H1 (cell line): ENCODE data around the gene ENTPD2. TPM values are rescaled to one million over a fixed set of nuclear protein-coding genes. Genes with fewer than 3 reads are reported as not detected.

Experiments used
- CTCF ChIA-PET: fragments of 300-600 bp; sonication (Branson Sonifier 250); formaldehyde crosslinking; loops from one replicate; lab custom pipeline; 2021; ENCODE audit not compliant: partially characterized antibody; lab: Charles Lee
- POLR2A ChIA-PET: fragments of 300-600 bp; sonication (Branson Sonifier 250); formaldehyde crosslinking; loops from one replicate; lab custom pipeline; 2021; ENCODE audit warnings: inconsistent platforms; ENCODE audit not compliant: partially characterized antibody; lab: Charles Lee
- DNase-seq, 2 experiments: peaks; one replicate each; pipeline versions ENCODE4 v3.0.0 to v3.0.0-alpha.2; 2010 to 2022; ENCODE audit warnings: low spot score in 2 of 2, low read depth in 1 of 2, mixed read lengths in 1 of 2
- FAIRE-seq: peaks from 2 replicates; lab custom pipeline; 2011; peaks lifted over from hg19 to GRCh38; lab: Jason Lieb, UNC
- H2AFZ ChIP-seq: 2 replicates; pipeline ENCODE4 v1.8.1; 2012; ENCODE audit warnings: low read length, inconsistent platforms
- H2AK5ac ChIP-seq: 2 replicates; pipeline ENCODE4 v1.6.1; 2013; ENCODE audit warnings: low read depth, low read length
- H2BK120ac ChIP-seq: replicated peaks from 2 replicates; pipeline ENCODE3; 2013; ENCODE audit warnings: low read depth, low read length, inconsistent platforms
- H2BK12ac ChIP-seq: 2 replicates; pipeline ENCODE4 v1.6.1; 2013; ENCODE audit warnings: low read depth, low read length
- H2BK15ac ChIP-seq: 2 replicates; pipeline ENCODE4 v1.6.1; 2013; ENCODE audit warnings: low read length
- H2BK20ac ChIP-seq: 2 replicates; pipeline ENCODE4 v1.6.1; 2013; ENCODE audit warnings: low read length
- H2BK5ac ChIP-seq: 2 replicates; pipeline ENCODE4 v1.6.1; 2013; ENCODE audit warnings: low read depth, low read length
- H3K14ac ChIP-seq: 2 replicates; pipeline ENCODE4 v1.6.1; 2013; ENCODE audit warnings: inconsistent platforms; ENCODE audit not compliant: insufficient read length
- H3K18ac ChIP-seq: 2 replicates; pipeline ENCODE4 v1.6.1; 2013; ENCODE audit warnings: low read length; ENCODE audit errors: extremely low read depth
- H3K23ac ChIP-seq: 2 replicates; pipeline ENCODE4 v1.6.1; 2013; ENCODE audit warnings: inconsistent platforms; ENCODE audit not compliant: insufficient read length
- H3K23me2 ChIP-seq: 2 replicates; pipeline ENCODE4 v1.6.1; 2013; ENCODE audit warnings: low read depth, low read length
- H3K27ac ChIP-seq: 2 replicates; pipeline ENCODE4 v1.6.1; 2011; ENCODE audit warnings: low read depth, low read length, inconsistent platforms
- H3K27me3 ChIP-seq, 4 experiments: replicated peaks in 1 of 4; 1 replicate in 1 of 4; 2 replicates in 3 of 4; pipeline versions ENCODE4 v1.6.1 to v1.8.1; 2011 to 2013; ENCODE audit warnings: low read length in 3 of 4, mild to moderate bottlenecking in 3 of 4, inconsistent platforms in 2 of 4, mixed read lengths in 2 of 4, moderate library complexity in 1 of 4; ENCODE audit not compliant: control insufficient read depth in 3 of 4, insufficient read depth in 3 of 4; ENCODE audit errors: extremely low read depth in 1 of 4
- H3K36me3 ChIP-seq, 4 experiments: 2 replicates each; pipeline versions ENCODE4 v1.6.1 to v1.8.1; 2011 to 2013; ENCODE audit warnings: mild to moderate bottlenecking in 4 of 4, low read length in 3 of 4, moderate library complexity in 2 of 4, control low read depth in 1 of 4, inconsistent platforms in 1 of 4; ENCODE audit not compliant: insufficient read depth in 4 of 4, control insufficient read depth in 2 of 4
- H3K4ac ChIP-seq: replicated peaks from 2 replicates; pipeline ENCODE3; 2013; ENCODE audit warnings: low read length, low read depth, mixed read lengths, inconsistent platforms; ENCODE audit not compliant: insufficient read length
- H3K4me1 ChIP-seq, 4 experiments: replicated peaks in 1 of 4; 1 replicate in 1 of 4; 2 replicates in 3 of 4; pipeline versions ENCODE4 v1.6.1 to v1.8.1; 2011 to 2013; ENCODE audit warnings: low read length in 3 of 4, inconsistent platforms in 2 of 4, mixed read lengths in 1 of 4; ENCODE audit not compliant: insufficient read depth in 4 of 4, control insufficient read depth in 3 of 4
- H3K4me2 ChIP-seq, 2 experiments: 2 replicates each; pipeline versions ENCODE4 v1.6.1 to v1.8.1; 2011 to 2013; ENCODE audit warnings: low read depth in 2 of 2, low read length in 2 of 2, control low read depth in 1 of 2, inconsistent platforms in 1 of 2, mild to moderate bottlenecking in 1 of 2; ENCODE audit not compliant: insufficient read depth in 1 of 2
- H3K4me3 ChIP-seq, 4 experiments: fragments of 200-600, 300-600 bp in 1 of 4; sonication (generic), shearing (Covaris generic), sonication (Bioruptor Twin) in 1 of 4; 2 replicates each; pipeline versions ENCODE4 v1.5.1 to v1.8.1; 2011 to 2016; ENCODE audit warnings: low read length in 4 of 4, low read depth in 3 of 4, control low read depth in 2 of 4, inconsistent platforms in 2 of 4, mild to moderate bottlenecking in 2 of 4, mixed read lengths in 1 of 4, moderate library complexity in 1 of 4; ENCODE audit not compliant: insufficient read depth in 2 of 4; ENCODE audit errors: extremely low read depth in 1 of 4
- H3K56ac ChIP-seq: replicated peaks from 2 replicates; pipeline ENCODE3; 2013; ENCODE audit warnings: low read depth, mild to moderate bottlenecking, mixed read lengths, low read length, inconsistent platforms; ENCODE audit not compliant: insufficient read length
- H3K79me1 ChIP-seq: 2 replicates; pipeline ENCODE4 v1.6.1; 2013; ENCODE audit warnings: low read depth, low read length, control low read depth
- H3K79me2 ChIP-seq, 2 experiments: 2 replicates each; pipeline versions ENCODE4 v1.6.1 to v1.8.1; 2012 to 2013; ENCODE audit warnings: low read length in 2 of 2, mild to moderate bottlenecking in 2 of 2, inconsistent platforms in 1 of 2; ENCODE audit not compliant: insufficient read depth in 2 of 2, control insufficient read depth in 1 of 2
- H3K9ac ChIP-seq, 4 experiments: replicated peaks in 1 of 4; 1 replicate in 1 of 4; 2 replicates in 3 of 4; pipeline versions ENCODE4 v1.6.1 to v1.8.1; 2011 to 2013; ENCODE audit warnings: low read depth in 3 of 4, low read length in 3 of 4, control low read depth in 2 of 4, mild to moderate bottlenecking in 2 of 4, moderate library complexity in 2 of 4, inconsistent platforms in 1 of 4; ENCODE audit errors: extremely low read depth in 1 of 4
- H3K9me3 ChIP-seq, 2 experiments: 2 replicates each; pipeline versions ENCODE4 v1.6.1 to v1.8.1; 2012 to 2013; ENCODE audit warnings: mild to moderate bottlenecking in 2 of 2, moderate library complexity in 2 of 2, control low read depth in 1 of 2, inconsistent platforms in 1 of 2, low read depth in 1 of 2, low read length in 1 of 2, mixed read lengths in 1 of 2; ENCODE audit not compliant: insufficient read depth in 2 of 2
- H4K20me1 ChIP-seq, 2 experiments: replicated peaks in 1 of 2; 2 replicates each; pipeline versions ENCODE3 to v1.8.1; 2011 to 2013; ENCODE audit warnings: inconsistent platforms in 2 of 2, low read length in 2 of 2, mild to moderate bottlenecking in 1 of 2; ENCODE audit not compliant: insufficient read depth in 2 of 2, control insufficient read depth in 1 of 2
- H4K5ac ChIP-seq: 2 replicates; pipeline ENCODE4 v1.6.1; 2013; ENCODE audit warnings: low read length, low read depth, mixed read lengths, inconsistent platforms; ENCODE audit not compliant: insufficient read length
- H4K8ac ChIP-seq: 2 replicates; pipeline ENCODE4 v1.8.0; 2013; ENCODE audit warnings: mild to moderate bottlenecking, moderate library complexity, low read length, inconsistent platforms; ENCODE audit not compliant: insufficient read depth; ENCODE audit errors: extremely low read depth
- H4K91ac ChIP-seq: replicated peaks from 2 replicates; pipeline ENCODE3; 2013; ENCODE audit warnings: low read length, mixed read lengths, inconsistent platforms; ENCODE audit not compliant: insufficient read length
- BCL11A ChIP-seq, 2 experiments: IDR thresholded peaks; one replicate each; pipeline ENCODE4 v1.6.1; 2011; ENCODE audit warnings: low read depth in 2 of 2, low read length in 2 of 2, mild to moderate bottlenecking in 2 of 2
- CEBPB ChIP-seq: IDR thresholded peaks from 2 replicates; pipeline ENCODE4 v1.6.1; 2012; ENCODE audit warnings: low read depth, low read length
- EGR1 ChIP-seq: IDR thresholded peaks from 2 replicates; pipeline ENCODE4 v1.6.1; 2011; ENCODE audit warnings: low read depth, low read length, borderline replicate concordance
- KDM4A ChIP-seq: IDR thresholded peaks from one replicate; pipeline ENCODE4 v1.7.1; 2012; ENCODE audit warnings: low read depth, mild to moderate bottlenecking, moderate library complexity, low read length, inconsistent platforms; ENCODE audit not compliant: severe bottlenecking
- PHF8 ChIP-seq: fragments of 200-600 bp; sonication (generic); conservative IDR thresholded peaks from 2 replicates; pipeline ENCODE4 v1.7.1; 2012; ENCODE audit warnings: low read depth, mild to moderate bottlenecking, inconsistent platforms, low read length, moderate library complexity
- POLR2A ChIP-seq, 2 experiments: IDR thresholded peaks; 1 replicate in 1 of 2; 2 replicates in 1 of 2; pipeline ENCODE4 v1.6.1; 2011; ENCODE audit warnings: low read depth in 2 of 2, low read length in 2 of 2, mild to moderate bottlenecking in 2 of 2; ENCODE audit errors: control extremely low read depth in 1 of 2
- SRF ChIP-seq: IDR thresholded peaks from 2 replicates; pipeline ENCODE4 v1.6.1; 2011; ENCODE audit warnings: mild to moderate bottlenecking, low read depth, low read length, moderate library complexity
- TCF12 ChIP-seq: IDR thresholded peaks from 2 replicates; pipeline ENCODE4 v1.6.1; 2011; ENCODE audit warnings: low read depth, mild to moderate bottlenecking, low read length
- WGBS, 2 experiments: shearing (Covaris generic) in 1 of 2; methylation state at CpG; one replicate each; pipeline versions ENCODE4 v1.1.6 to v1.1.7; 2013 to 2015; ENCODE audit warnings: low lambda C conversion rate in 2 of 2, mixed read lengths in 2 of 2, inconsistent platforms in 1 of 2, low coverage in 1 of 2, missing lambda C conversion rate in 1 of 2; ENCODE audit not compliant: insufficient replicate concordance in 2 of 2, insufficient coverage in 1 of 2, insufficient read length in 1 of 2; ENCODE audit errors: extremely low coverage in 1 of 2, missing lambda C conversion rate in 1 of 2; 5-methylcytosine and 5-hydroxymethylcytosine counted together
- polyA plus RNA-seq, 7 experiments: library from polyadenylated mRNA; depleted of rRNA in 3 of 7; stranded (reverse) in 5 of 7; unstranded in 2 of 7; fragments of >200 nt in 5 of 7; fragments of 200-250 nt in 2 of 7; gene quantifications; 1 replicate in 5 of 7; 2 replicates in 1 of 7; 4 replicates in 1 of 7; pipeline versions ENCODE4 v1.2.1 to v1.2.3, GENCODE V29; 2011 to 2013; ENCODE audit warnings: missing spikeins in 2 of 7, mixed read lengths in 2 of 7
- total RNA-seq: library from RNA; stranded (reverse); fragmentation: NEBNext Ultra II Directional; extraction: Animal tissue kit (Norgen Biotek cat#: 25700); gene quantifications from 2 replicates; pipeline ENCODE4 v1.2.1, GENCODE V29; 2021
- TF ChIP-seq, protein P1 (sequence below): IDR thresholded peaks from 2 replicates; pipeline ENCODE4 v1.6.1; 2011; ENCODE audit warnings: low read depth, mild to moderate bottlenecking, low read length; ENCODE audit not compliant: insufficient read depth
- TF ChIP-seq, protein P2 (sequence below): IDR thresholded peaks from 2 replicates; pipeline ENCODE4 v1.6.1; 2012; ENCODE audit warnings: inconsistent platforms

Gene ENTPD2
- total and polyA plus RNA-seq, 2 of the 8 experiments (the other 6 are each of a cell fraction or from before 2014, with no cell fraction given), result 0.65 to 3.8 TPM

DNA sequence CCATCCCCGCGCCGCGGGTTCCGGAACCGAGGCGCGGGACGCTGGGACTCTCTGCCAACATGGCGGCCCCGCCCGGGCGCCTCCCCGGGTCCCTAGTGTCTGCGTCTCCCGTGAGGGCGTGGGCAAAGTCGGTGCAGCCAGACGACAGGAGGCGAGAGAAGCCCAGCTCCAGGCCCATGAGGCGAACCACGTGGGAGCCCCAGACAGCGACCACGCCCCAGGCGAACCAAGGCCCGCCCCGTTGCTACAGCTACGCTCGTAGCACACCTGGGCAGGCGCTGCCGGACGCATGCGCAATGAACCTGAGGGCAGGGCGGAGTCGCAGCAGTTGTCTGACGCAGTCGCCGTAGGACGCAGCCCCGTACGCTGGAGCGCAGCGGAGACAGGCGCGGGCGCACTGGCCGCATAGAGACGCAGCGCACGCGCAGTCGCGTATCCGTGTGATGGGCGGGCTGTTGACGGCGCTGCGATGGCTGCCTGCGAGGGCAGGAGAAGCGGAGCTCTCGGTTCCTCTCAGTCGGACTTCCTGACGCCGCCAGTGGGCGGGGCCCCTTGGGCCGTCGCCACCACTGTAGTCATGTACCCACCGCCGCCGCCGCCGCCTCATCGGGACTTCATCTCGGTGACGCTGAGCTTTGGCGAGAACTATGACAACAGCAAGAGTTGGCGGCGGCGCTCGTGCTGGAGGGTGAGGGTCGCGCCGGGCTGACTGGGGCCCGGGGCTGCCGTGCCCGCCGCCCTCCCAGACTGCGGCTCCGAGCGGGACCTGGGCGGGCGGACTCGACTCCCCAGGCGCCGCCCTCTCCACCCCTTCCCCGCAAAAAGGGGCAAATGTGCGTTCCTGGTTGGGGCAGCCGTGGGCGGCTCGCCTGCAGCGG is 32.9 kb upstream of the ENTPD2 start, which contains the start of gene MAN1B1:
Gene MAN1B1, plus strand, starts transcription at position 455 of the 878 bp plus-strand sequence. Its CDS starts 15 bp downstream, at position 470.
- no peaks in the 10 kb centered on the region for H3K79me1 ChIP-seq
- no peak within 1 kb of the TSS for H3K56ac ChIP-seq
- peak within 1 kb of the TSS; percentile 10 for H4K5ac ChIP-seq
- H3K4me2 ChIP-seq, result peak within 1 kb of the TSS; percentile 83 to 94
- no peaks in the 10 kb centered on the region for H4K20me1 ChIP-seq
- peak within 1 kb of the TSS; percentile 87 for H4K8ac ChIP-seq
- no peak for FAIRE-seq
- H3K79me2 ChIP-seq, result no peaks in the 10 kb centered on the region
- H3K27me3 ChIP-seq, result peaks cover 0 to 11% (median 3%) of the 10 kb centered on the region in 4 experiments; a peak in 5 of 7 replicates
- H3K23me2 ChIP-seq, result peaks cover 12% of the 10 kb centered on the region; the same call in 1 of the 2 replicates
- H3K23ac ChIP-seq, result no peak within 1 kb of the TSS
- H4K91ac ChIP-seq, result peak within 1 kb of the TSS; percentile 18
- H2AK5ac ChIP-seq, result no peak within 1 kb of the TSS
- no peak within 1 kb of the TSS; the same call in 1 of the 2 replicates for H2BK12ac ChIP-seq
- no peak within 1 kb of the TSS for H3K27ac ChIP-seq
- H2BK20ac ChIP-seq, result no peak within 1 kb of the TSS
- H3K4me3 ChIP-seq, result peak within 1 kb of the TSS; percentile 55 to 81 (median 71)
- H3K18ac ChIP-seq, result peak within 1 kb of the TSS; percentile 48; the same call in 1 of the 2 replicates
- no peaks in the 10 kb centered on the region; a peak in 1 of 8 replicates for H3K36me3 ChIP-seq
- WGBS, 2 experiments, result 1% methylated on average over 84 of the region's 101 CpGs; no CpG with 5 or more reads in 1 of the 2 experiments
- H3K9ac ChIP-seq, result peak within 1 kb of the TSS; percentile 40 to 54 (median 49); a peak in 5 of 7 replicates
- CTCF ChIA-PET, result interaction anchor here (0.7 to 7.8 kb wide), 7 partner anchors 19 to 62 kb away, joined by 3 to 80 read pairs (median 5); partner anchors contain the start of gene SAPCD2
- 0 out of 2 replicates have a peak within 1 kb of the TSS, but pooled peaks have one; percentile 60 for H2BK5ac ChIP-seq
- H2BK15ac ChIP-seq, result no peak within 1 kb of the TSS
- no peak within 1 kb of the TSS for H3K4ac ChIP-seq
- H3K9me3 ChIP-seq, result no peaks in the 10 kb centered on the region
- H2BK120ac ChIP-seq, result no peak within 1 kb of the TSS
- DNase-seq, result peak; percentile 97 to 99
- H3K4me1 ChIP-seq, result peaks cover 0 to 10% (median 4%) of the 10 kb centered on the region in 4 experiments; a peak in 4 of 7 replicates
- no peak within 1 kb of the TSS; the same call in 1 of the 2 replicates for H2AFZ ChIP-seq
- POLR2A ChIA-PET, result interaction anchor here (0.8 to 1.8 kb wide), 12 partner anchors 9 to 154 kb away, joined by 3 to 9 read pairs (median 4); partner anchors contain the start of genes NPDC1, SAPCD2, TPRN and TUBB4B
- no peak within 1 kb of the TSS for H3K14ac ChIP-seq
- TF ChIP-seq SRF, result no peak
- TF ChIP-seq, protein P1, sequence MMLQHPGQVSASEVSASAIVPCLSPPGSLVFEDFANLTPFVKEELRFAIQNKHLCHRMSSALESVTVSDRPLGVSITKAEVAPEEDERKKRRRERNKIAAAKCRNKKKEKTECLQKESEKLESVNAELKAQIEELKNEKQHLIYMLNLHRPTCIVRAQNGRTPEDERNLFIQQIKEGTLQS, result peak; percentile 58
- no peak for TF ChIP-seq TCF12
- TF ChIP-seq CEBPB, result no peak
- no peak for TF ChIP-seq BCL11A (IDR thresholded peaks at IDR 0.05; ENCODE audit: low read depth in 2 of 2, low read length in 2 of 2)
- peak; percentile 73 for TF ChIP-seq KDM4A
- peak; percentile 46 for TF ChIP-seq PHF8
- TF ChIP-seq POLR2A (IDR thresholded peaks at IDR 0.05; ENCODE audit: control extremely low read depth in 1 of 2, low read depth in 2 of 2, low read length in 2 of 2), result peak in 1 of 2 experiments; percentile 73; a peak in 1 of 3 replicates
- TF ChIP-seq, protein P2, sequence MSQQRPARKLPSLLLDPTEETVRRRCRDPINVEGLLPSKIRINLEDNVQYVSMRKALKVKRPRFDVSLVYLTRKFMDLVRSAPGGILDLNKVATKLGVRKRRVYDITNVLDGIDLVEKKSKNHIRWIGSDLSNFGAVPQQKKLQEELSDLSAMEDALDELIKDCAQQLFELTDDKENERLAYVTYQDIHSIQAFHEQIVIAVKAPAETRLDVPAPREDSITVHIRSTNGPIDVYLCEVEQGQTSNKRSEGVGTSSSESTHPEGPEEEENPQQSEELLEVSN, result peak; percentile 74; the same call in 1 of the 2 replicates
- TF ChIP-seq EGR1, result no peak
